SK-N-SH treated with all-trans-retinoic acid at 6 μM for 48 hours (cell line): ENCODE measurements around the gene NARF.

ENCODE experiments used
- ATAC-seq: fragments of 200-7000 bp; cut with Tn5 transposase; 3 replicates; pipeline ENCODE4 v1.9.1; 2020; ENCODE audit warnings: mild to moderate bottlenecking, moderate library complexity
- ARNTL ChIP-seq: fragments of 450-650 bp; formaldehyde crosslinking; IDR thresholded peaks from 2 replicates; pipeline ENCODE4 v1.5.0; 2020; ENCODE audit warnings: low read depth, mild to moderate bottlenecking, moderate library complexity, borderline replicate concordance
- BACH2 ChIP-seq: fragments of 250-450 bp; sonication (Bioruptor Pico); IDR thresholded peaks from 2 replicates; pipeline ENCODE4 v1.9.0; 2021; ENCODE audit warnings: mild to moderate bottlenecking, borderline replicate concordance
- ISL1 ChIP-seq: fragments of 250-450 bp; sonication (Bioruptor Pico); IDR thresholded peaks from 2 replicates; pipeline ENCODE4 v2.1.2; 2022; ENCODE audit warnings: mild to moderate bottlenecking, moderate library complexity
- OSR1 ChIP-seq: fragments of 250-450 bp; sonication (Bioruptor Pico); IDR thresholded peaks from 2 replicates; pipeline ENCODE4 v1.8.0; 2022; ENCODE audit warnings: moderate library complexity, mild to moderate bottlenecking, inconsistent platforms
- RARB ChIP-seq: fragments of 250-450 bp; sonication (Bioruptor Pico); IDR thresholded peaks from 2 replicates; pipeline ENCODE4 v1.8.0; 2021; ENCODE audit warnings: mild to moderate bottlenecking, moderate library complexity
- TOX ChIP-seq: fragments of 250-450 bp; sonication (Bioruptor Pico); IDR thresholded peaks from 2 replicates; pipeline ENCODE4 v1.8.0; 2021; ENCODE audit warnings: mild to moderate bottlenecking, moderate library complexity, borderline replicate concordance
- TSHZ2 ChIP-seq: fragments of 250-450 bp; sonication (Bioruptor Pico); IDR thresholded peaks from 2 replicates; pipeline ENCODE4 v1.5.0; 2020; ENCODE audit warnings: mild to moderate bottlenecking, moderate library complexity
- ZC3H10 ChIP-seq: fragments of 250-450 bp; sonication (Bioruptor Pico); IDR thresholded peaks from 2 replicates; pipeline ENCODE4 v1.5.1; 2021; ENCODE audit warnings: mild to moderate bottlenecking, moderate library complexity
- ZNF565 ChIP-seq: fragments of 450-650 bp; formaldehyde crosslinking; conservative IDR thresholded peaks from 2 replicates; pipeline ENCODE4 v1.5.0; 2020; ENCODE audit warnings: low read depth, mild to moderate bottlenecking, moderate library complexity
- ZNF70 ChIP-seq: fragments of 450-650 bp; formaldehyde crosslinking; IDR thresholded peaks from 2 replicates; pipeline ENCODE4 v1.5.0; 2020; ENCODE audit warnings: mild to moderate bottlenecking, moderate library complexity
- TF ChIP-seq, protein P1 (sequence below): fragments of 250-450 bp; sonication (Bioruptor Pico); IDR thresholded peaks from 2 replicates; pipeline ENCODE4 v1.8.0; 2021; ENCODE audit warnings: low read depth, mild to moderate bottlenecking, moderate library complexity, borderline replicate concordance
- TF ChIP-seq, protein P2 (sequence below): fragments of 250-450 bp; sonication (Bioruptor Pico); IDR thresholded peaks from 2 replicates; pipeline ENCODE4 v1.5.1; 2021; ENCODE audit warnings: mild to moderate bottlenecking, moderate library complexity
- TF ChIP-seq, protein P3 (sequence below): fragments of 250-450 bp; sonication (Bioruptor Pico); IDR thresholded peaks from 2 replicates; pipeline ENCODE4 v1.8.0; 2020; ENCODE audit warnings: mild to moderate bottlenecking, moderate library complexity, borderline replicate concordance

NARF gene

GRCh38 chr17:82432017-82432416 lies 26.5 kb upstream of the NARF start:
- TF ChIP-seq ISL1 (CRISPR knock-in tag) (no peak), TSHZ2 (CRISPR knock-in tag) (no peak), ZC3H10 (CRISPR knock-in tag) (no peak), ARNTL (CRISPR knock-in tag) (no peak)
- TF ChIP-seq, protein P1, sequence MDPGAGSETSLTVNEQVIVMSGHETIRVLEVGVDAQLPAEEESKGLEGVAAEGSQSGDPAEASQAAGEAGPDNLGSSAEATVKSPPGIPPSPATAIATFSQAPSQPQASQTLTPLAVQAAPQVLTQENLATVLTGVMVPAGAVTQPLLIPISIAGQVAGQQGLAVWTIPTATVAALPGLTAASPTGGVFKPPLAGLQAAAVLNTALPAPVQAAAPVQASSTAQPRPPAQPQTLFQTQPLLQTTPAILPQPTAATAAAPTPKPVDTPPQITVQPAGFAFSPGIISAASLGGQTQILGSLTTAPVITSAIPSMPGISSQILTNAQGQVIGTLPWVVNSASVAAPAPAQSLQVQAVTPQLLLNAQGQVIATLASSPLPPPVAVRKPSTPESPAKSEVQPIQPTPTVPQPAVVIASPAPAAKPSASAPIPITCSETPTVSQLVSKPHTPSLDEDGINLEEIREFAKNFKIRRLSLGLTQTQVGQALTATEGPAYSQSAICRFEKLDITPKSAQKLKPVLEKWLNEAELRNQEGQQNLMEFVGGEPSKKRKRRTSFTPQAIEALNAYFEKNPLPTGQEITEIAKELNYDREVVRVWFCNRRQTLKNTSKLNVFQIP = no peak
- ATAC-seq = no peak

GRCh38 chr17:82433560-82434215 lies 24.9 kb upstream of the NARF start:
- TF ChIP-seq ZNF70 (CRISPR knock-in tag) (no peak), ISL1 (CRISPR knock-in tag) (no peak), OSR1 (CRISPR knock-in tag) (no peak), TSHZ2 (CRISPR knock-in tag) (no peak), ARNTL (CRISPR knock-in tag) (no peak), RARB (CRISPR knock-in tag) (no peak), ZNF565 (no peak)
- TF ChIP-seq, protein P2, sequence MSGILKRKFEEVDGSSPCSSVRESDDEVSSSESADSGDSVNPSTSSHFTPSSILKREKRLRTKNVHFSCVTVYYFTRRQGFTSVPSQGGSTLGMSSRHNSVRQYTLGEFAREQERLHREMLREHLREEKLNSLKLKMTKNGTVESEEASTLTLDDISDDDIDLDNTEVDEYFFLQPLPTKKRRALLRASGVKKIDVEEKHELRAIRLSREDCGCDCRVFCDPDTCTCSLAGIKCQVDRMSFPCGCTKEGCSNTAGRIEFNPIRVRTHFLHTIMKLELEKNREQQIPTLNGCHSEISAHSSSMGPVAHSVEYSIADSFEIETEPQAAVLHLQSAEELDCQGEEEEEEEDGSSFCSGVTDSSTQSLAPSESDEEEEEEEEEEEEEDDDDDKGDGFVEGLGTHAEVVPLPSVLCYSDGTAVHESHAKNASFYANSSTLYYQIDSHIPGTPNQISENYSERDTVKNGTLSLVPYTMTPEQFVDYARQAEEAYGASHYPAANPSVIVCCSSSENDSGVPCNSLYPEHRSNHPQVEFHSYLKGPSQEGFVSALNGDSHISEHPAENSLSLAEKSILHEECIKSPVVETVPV (CRISPR knock-in tag) = no peak
- TF ChIP-seq, protein P1 = no peak
- no peak for ATAC-seq

DNA sequence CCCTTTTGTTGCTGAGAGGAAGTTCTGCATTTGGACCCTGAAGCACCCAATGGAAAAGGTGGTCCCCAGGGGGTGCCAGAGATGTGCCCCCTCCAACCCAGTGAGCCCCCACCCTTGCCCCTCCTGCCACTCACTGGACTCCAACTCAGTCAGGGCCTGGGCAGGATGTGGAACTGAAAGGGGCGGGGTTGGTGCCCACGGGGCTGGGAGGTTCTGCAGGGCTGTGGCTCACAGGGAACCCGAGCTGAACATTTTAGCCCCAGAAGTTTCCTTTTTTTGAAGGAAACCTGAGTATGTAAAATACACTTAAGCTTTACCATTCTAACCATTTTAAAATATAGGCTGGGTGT lies 24.4 kb upstream of the NARF start:
- ATAC-seq = no peak
- TF ChIP-seq ZNF70 (CRISPR knock-in tag) = no peak
- TF ChIP-seq ARNTL (CRISPR knock-in tag) = no peak
- TF ChIP-seq, protein P3, sequence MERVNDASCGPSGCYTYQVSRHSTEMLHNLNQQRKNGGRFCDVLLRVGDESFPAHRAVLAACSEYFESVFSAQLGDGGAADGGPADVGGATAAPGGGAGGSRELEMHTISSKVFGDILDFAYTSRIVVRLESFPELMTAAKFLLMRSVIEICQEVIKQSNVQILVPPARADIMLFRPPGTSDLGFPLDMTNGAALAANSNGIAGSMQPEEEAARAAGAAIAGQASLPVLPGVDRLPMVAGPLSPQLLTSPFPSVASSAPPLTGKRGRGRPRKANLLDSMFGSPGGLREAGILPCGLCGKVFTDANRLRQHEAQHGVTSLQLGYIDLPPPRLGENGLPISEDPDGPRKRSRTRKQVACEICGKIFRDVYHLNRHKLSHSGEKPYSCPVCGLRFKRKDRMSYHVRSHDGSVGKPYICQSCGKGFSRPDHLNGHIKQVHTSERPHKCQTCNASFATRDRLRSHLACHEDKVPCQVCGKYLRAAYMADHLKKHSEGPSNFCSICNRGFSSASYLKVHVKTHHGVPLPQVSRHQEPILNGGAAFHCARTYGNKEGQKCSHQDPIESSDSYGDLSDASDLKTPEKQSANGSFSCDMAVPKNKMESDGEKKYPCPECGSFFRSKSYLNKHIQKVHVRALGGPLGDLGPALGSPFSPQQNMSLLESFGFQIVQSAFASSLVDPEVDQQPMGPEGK (CRISPR knock-in tag) = no peak
- TF ChIP-seq, protein P2 (CRISPR knock-in tag) = no peak
- TF ChIP-seq ISL1 (CRISPR knock-in tag) = no peak
- TF ChIP-seq BACH2 (CRISPR knock-in tag) = no peak
- TF ChIP-seq TOX (CRISPR knock-in tag) = no peak
